GM19324 (cell line): ENCODE data around the gene ABHD12.

Source experiments
- ATAC-seq: cut with Tn5 transposase; IDR thresholded peaks from one replicate; pipeline ENCODE4 v1.9.1; 2021; ENCODE audit warnings: mild to moderate bottlenecking, moderate library complexity; ENCODE audit not compliant: unreplicated experiment, low FRiP score

Gene ABHD12

GRCh38 chr20:25309395-25310267 is 81.0 kb downstream of the ABHD12 start:
- no peak for ATAC-seq

DNA sequence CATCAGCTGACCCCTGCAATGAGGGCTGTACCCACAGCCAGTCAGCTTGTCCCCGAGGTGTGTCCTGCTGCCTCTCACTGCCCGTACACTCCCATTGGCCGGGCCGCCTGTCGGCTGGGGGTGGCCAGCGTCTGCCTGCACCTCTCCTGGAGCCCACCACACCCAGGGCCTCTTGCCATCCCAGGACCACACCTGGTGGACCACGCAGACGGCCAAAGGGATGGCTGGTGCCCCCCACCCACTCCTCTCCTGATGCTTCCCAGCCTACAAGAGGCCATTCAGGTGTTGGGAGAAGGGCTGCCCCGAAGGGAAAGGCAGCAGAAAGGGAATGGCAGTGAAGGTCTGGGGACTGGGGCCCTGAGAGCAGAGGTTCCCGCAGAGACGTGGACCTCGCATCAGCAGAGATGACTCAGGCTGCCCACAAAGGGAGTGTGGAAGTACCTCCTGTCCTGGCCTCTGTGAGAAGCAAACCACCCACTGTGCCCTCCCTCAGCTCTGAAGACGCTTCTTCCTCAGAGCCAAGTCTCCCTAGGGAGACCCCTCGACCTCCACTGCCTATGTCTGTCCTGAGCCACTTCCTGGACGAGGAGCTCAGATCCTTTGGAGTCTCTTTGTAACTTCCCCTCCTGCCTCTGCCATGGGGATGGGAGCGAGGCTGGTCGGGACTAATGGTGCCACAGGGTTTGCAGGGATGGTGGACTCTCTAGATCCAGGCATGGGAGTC is 81.8 kb downstream of the ABHD12 start:
- ATAC-seq, result no peak

DNA sequence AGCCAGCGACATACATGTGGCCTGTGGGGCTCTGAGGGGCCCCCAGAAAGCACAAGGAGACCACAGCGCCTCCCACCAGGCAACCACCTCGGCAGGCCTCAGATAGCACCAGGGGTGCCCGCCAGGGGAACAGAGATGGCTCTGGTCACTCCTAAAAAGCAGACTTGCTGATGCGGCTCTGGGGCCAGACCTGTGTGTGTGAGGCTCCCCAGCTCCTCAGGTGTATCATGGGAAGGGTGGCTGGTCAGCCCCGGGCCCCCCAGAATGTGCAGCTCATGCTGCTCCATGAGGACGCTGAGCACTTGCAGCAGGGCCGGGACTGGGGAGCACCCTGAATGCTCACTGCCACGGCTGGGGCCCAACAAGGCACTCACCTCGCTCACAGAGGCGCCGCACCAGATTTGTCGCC is 82.5 kb downstream of the ABHD12 start:
- no peak for ATAC-seq

DNA sequence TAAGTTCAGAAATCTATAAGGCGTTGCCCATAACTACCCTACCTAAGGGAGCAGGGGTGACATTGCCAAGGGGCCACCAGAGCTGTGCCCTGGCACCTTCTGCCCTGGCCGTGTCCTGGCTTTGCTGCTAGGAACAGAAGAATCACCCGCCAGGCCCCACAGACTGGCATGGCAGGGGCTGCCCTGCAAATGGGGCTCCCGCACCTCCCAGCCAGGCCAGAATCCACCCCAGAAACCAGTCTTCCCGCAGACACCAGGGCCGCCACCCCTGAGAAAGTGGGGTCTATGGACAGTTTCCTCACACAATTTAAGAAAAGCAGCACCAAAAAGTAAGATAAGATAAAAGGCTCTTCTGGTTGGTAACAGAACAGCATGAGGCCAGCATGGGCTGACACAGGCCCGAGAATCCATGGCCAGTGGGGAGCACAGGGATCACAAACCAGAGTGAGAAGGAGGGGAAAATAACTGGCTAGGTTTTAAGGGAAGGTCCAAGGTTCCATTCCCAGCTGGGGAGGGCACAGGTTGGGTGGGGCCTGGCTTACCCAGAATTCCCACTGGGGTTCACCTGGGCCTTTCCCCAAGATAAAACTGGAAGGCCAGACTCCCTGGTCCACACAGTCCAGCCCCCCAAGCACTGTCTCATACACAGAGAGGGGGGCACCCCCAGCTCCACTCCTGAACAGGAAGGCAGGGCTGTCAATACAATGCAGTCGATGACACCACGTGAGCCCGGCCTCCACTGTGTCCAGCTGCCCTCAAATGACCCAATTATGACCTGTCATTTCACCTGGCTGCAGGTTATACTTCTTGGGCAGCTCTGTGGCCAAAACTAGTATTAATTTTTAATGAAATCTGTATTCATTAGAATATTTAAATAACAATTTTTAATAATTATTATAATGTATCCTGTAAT is 83.4 kb downstream of the ABHD12 start:
- no peak for ATAC-seq

DNA sequence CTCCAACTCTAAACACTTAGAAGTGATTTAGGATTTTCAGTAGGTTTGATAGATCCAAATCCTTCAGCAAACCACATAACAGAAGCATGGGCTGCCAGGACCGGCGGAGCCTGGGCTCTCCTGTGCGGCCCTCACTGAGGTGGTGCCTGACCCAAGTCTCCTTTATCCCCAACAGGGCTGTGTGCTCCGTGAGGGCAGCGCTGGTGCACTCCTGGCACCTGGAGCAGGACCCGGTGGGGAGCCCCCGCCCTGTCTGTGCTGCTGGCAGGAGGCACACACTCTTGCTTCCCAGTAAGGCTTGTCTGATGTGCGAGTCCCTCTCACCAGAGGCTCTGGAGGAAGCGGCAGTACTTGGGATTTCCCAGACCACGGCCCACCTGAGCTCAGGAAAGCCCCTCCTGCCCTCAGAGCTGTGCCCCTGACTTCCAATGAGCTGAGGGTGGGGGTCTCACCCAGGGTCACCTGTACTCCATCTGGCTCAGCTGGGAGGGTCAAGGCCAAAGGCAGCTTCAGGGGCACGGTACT is 86.5 kb downstream of the ABHD12 start:
- no peak for ATAC-seq

DNA sequence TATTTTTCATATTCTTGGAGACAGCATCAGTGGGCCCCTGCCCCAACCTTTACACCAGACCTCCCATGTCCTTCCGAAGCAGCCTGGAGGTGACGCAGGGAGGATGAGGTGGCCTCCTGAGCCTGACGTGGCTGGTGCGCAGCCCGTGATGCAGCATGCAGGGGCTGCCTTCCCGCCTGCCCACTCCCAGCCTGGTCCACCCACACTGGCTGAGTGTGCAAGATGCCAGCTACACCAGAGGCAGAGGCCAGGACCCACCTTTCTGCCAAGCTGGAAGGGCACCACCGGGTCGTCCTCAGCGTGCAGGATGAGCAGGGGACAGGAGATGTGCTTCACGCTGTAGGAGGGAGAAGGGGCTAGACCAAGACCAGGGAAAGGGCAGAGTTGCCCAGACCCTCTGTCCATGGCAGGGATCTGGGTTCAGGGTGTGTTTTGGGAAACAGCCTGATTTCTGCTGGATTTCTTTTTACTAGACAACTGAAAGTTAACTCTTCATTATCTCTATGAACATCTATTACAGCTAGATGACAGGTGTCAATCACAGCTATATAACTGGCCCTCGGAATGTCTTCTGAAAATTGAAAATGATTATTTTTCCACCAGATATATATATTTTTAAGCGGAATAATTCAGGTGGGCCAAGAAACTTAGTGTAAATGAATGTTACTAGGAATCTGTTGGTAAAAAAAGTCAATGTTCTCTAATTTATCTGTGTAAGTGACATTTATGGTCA is 87.2 kb downstream of the ABHD12 start:
- ATAC-seq, result no peak

DNA sequence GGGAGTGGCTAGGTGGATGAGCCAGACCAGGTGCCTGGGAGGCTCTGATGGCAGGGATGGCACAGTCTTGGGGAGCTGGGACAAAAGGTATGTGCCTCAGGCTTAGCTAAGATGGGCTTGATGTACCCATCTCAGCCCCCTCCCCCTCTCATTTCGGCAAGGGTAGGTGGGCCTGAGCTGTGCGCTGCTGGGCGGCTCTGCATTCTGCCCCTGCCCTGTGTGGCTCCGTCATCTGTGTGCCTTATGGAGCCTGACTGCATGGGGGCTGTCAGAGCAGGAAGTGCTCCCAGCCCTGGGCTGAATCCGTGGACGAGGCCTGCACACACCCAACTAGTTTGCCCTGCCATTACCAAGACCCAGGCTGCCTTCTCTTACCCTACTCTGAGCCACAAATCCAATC is 88.0 kb downstream of the ABHD12 start:
- no peak for ATAC-seq

DNA sequence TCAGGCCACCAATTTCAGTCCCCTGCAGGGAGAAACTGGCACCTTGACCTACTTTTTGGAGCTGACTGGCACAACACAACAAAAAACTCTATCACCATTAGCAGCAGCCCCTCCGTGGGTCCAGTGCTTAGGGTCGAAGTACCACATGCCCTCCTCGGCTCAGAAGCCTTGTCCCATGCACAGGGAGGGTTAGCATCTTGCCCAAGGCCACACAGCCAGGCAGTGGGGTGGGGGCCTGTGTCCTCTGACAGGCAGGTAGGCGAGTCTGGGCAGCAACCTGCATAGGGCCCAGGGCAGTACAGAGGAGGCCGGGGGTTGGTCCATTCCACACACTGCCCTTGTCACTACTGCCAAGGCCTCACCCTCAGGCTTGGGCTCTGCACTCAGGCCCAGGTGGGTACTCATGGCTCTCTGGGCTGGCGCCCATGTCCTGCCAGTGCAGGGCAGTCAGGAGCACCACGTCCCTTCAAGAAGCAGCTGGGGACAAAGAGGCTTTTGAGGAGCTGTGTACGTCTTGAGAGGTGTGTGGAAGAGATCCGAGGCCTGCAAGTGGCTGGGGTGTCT is 89.2 kb downstream of the ABHD12 start:
- no peak for ATAC-seq

GRCh38 chr20:25300496-25301170 is 90.0 kb downstream of the ABHD12 start:
- no peak for ATAC-seq

GRCh38 chr20:25299806-25300205 is 90.8 kb downstream of the ABHD12 start:
- ATAC-seq, result no peak

DNA sequence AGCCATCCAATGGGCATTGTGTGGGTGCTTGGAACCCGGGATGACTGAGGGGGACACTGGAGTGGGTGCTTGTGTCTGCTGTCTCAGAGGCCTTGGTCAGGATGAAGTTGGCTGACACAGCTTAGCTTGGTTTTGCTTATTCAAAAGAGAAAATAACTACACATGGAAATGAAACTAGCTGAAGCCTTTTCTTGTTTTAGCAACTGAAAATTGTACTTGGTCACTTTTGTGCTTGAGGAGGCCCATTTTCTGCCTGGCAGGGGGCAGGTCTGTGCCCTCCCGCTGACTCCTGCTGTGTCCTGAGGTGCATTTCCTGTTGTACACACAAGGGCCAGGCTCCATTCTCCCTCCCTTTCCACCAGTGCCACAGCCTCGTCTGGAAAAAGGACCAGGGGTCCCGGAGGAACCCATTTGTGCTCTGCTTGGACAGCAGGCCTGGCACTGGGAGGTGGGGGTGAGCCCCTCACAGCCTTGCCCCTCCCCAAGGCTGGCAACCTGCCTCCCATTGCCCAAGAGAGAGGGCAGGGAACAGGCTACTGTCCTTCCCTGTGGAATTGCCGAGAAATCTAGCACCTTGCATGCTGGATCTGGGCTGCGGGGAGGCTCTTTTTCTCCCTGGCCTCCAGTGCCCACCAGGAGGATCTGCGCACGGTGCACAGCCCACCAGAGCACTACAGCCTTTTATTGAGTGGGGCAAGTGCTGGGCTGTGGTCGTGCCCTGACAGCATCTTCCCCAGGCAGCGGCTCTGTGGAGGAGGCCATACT is 93.3 kb downstream of the ABHD12 start:
- ATAC-seq, result peak; percentile 62

GRCh38 chr20:25296094-25297093 is 94.2 kb downstream of the ABHD12 start:
- peak; percentile 4 for ATAC-seq

DNA sequence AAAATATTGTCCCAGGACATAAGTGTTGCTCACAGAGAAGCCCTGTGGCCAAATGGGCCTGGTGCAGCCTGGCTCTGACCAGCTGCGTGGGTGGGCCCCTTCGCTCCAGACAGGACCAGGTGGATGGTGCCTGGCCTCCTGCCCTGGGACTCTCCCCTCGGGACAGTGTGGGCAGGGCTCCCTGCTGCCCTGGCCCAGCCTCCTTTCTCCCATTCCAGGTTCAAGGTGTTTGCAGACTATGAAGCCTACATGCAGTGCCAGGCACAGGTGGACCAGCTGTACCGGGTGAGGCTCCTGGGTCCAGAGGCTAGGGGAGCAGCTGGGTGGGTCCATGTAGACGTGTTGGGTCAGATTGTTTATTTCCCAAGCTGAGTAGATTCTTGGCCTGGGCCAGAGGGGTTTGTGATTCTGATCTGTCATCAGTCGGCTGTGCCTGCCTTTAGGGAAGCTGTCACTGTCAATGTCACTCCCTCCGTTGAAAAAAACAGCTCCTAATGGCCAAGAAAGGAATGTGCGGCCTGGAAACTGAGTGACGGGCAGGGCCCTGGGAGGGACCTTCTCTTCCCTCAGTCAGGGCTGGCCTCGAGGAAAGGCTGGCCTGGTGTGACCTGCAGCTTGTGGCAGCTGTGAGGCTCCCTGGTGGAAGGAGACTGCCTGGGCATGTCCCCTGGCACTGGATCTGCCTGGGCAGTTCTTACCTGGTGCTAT is 95.1 kb downstream of the ABHD12 start:
- no peak for ATAC-seq

GRCh38 chr20:25294459-25295385 is 95.9 kb downstream of the ABHD12 start:
- ATAC-seq, result no peak

DNA sequence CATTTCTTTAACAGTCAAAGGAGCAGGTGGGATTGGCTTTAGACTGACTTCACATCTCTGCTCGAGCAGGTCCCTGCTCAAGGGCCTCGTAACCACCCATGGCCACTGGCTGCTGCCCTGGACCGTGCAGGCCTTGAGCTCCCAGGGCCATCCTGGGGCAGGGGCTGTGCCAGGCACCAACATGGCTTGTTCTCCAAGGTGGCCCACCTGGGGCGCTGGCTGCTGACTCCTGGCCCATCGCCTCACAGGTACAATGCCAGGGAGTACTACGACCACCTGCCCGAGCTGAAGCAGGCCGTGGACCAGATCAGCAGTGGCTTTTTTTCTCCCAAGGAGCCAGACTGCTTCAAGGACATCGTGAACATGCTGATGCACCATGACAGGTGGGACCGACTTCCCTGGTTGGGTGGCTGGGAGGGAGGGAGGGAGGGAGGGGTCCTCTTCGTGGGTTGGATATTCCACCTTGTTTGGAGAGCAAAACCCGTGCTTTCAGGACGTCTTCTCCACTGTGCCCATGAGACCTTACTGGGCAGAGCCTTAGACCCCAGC is 96.7 kb downstream of the ABHD12 start:
- ATAC-seq, result no peak
